Measurements from ENCODE around the gene SLC50A1.
"Not testable (repeated sequence)": the region's sequence is repeated elsewhere in the genome, so short reads cannot be mapped to it uniquely, and the experiment has no call there.

The SLC50A1 gene

DNA sequence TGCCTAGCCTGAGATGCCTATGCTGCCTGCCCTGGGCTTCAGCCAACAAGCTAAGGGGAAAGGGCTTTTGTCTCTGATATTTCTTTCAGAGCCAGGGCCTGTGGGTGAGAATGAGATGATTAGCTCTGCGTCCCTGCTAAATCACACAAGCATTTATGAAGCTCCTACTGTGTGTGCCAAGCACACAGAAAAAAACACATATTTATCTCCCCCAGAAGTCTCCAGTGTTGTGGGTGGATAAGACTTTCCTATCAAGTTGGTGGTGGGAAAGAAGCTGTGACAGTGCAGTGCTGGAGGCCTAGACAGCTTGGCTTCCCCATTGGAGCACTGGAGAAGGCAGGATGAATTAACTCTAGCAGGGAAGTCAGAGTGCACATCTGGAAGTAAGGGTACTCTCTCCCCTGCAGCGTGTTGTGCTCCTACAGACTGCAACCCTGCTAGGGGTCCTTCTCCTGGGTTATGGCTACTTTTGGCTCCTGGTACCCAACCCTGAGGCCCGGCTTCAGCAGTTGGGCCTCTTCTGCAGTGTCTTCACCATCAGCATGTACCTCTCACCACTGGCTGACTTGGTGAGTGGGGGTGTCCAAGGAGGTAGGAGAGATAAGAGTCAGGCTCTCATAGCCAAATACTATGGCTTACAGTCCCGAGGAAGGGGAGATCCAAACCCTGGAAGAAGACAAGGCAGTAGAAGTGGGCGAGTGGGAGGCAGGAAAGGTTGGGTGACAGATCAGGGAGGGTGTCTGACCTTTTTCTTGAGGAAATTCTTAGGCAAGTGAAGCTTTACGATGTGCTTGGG is 1.7 kb downstream of the SLC50A1 start:
- no peaks in the 10 kb centered on the region for H3K27me3 Mint-ChIP-seq
- H3K36me3 Mint-ChIP-seq (ENCODE audit: low read depth): peaks cover 21% of the 10 kb centered on the region
- H3K4me1 Mint-ChIP-seq: peaks cover 47% of the 10 kb centered on the region
- H3K4me3 Mint-ChIP-seq: peak overlapping the region; percentile 99
- ATAC-seq (no peak), DNase-seq (no peak)
- H3K9me3 Mint-ChIP-seq: no peaks in the 10 kb centered on the region
- H3K27ac Mint-ChIP-seq: peak overlapping the region; percentile 100

DNA sequence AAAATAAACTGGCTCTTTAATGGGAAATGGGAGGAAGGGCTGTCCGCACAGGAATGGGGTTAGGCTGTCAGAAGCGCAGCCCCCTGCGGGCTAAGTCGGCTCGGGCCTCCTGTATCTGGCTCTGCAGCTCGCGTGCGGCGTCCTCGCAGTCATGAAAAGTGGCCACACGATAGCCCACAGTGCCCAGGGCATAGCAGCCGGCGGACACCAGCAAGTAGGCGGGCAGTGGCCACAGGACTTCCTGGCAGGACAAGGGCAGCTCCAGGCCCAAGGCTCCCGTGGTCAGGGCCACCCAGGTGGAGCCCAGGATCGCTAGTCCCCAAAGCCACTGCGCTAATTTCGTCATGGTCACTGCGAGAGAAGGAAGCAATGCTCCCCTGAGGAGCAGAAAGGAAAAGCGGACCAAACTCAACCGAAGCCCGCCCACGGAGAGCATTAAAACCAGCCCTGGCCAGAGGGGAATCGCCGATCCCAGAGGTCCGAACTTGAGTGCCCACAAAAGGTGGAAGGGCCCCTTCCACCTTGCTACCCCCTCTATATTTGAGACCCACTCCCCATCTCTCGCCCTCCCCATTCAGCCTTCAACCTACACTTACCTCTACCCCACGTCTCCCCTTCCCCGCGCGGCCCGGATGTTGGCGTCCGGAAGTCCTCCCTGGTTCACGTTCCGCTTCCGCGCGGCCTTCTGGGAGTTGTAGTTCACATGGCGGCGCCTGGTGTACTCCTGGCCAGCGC is 4.4 kb downstream of the SLC50A1 start, which contains the start of gene DPM3:
Gene DPM3, minus strand, starts transcription at position 637 of the 735 bp plus-strand sequence. Its CDS starts 291 bp downstream, at position 346.
- Mint-ChIP-seq H3K4me1 (peaks cover 41% of the 10 kb centered on the region), H3K27me3 (no peaks in the 10 kb centered on the region), H3K4me3 (peak within 1 kb of the TSS; percentile 99), H3K27ac (peak within 1 kb of the TSS; percentile 91), H3K9me3 (no peaks in the 10 kb centered on the region), H3K36me3 (ENCODE audit: low read depth) (peaks cover 21% of the 10 kb centered on the region)
- DNase-seq (peak; percentile 93), ATAC-seq (peak; percentile 75)

DNA sequence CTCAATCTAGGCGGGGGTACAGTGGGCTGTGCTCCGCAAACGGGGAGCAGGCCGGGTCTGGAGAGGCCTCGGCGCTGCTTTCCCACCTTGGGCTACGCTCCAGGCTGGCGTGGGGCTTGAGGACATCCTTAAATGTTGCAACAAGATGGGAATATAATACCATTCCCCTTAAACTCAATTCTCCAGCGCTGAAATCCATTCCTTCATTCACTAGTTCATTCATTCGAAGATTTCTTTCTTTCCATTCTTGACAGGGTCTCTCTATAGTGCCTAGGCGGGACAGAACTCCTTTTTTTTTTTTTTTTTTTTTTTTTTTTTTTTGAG is 4.9 kb downstream of the SLC50A1 start:
- Mint-ChIP-seq H3K27ac (peak overlapping the region; percentile 91), H3K27me3 (peaks cover 2% of the 10 kb centered on the region), H3K4me3 (peak overlapping the region; percentile 99), H3K9me3 (no peaks in the 10 kb centered on the region), H3K36me3 (ENCODE audit: low read depth) (peaks cover 21% of the 10 kb centered on the region), H3K4me1 (peaks cover 36% of the 10 kb centered on the region)
- DNase-seq (no peak), ATAC-seq (no peak)

DNA sequence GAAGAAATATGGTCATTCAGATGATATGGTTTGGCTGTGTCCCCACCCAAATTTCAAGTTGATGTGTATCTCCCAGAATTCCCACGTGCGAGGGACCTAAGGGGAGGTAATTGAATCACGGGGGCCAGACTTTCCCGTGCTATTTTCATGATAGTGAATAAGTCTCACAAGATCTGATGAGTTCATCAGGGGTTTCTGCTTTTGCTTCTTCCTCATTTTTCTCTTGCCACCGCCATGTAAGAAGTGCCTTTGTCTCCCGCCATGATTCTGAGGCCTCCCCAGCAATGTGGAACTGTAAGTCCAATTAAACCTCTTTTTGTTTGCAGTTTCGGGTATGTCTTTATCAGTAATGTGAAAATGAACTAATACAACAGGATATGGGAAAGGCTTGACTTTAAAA is 6.1 kb downstream of the SLC50A1 start:
- H3K4me1 Mint-ChIP-seq: peaks cover 32% of the 10 kb centered on the region
- H3K9me3 Mint-ChIP-seq: no peaks in the 10 kb centered on the region
- H3K27me3 Mint-ChIP-seq: peaks cover 2% of the 10 kb centered on the region
- ATAC-seq (no peak), DNase-seq (no peak)
- H3K36me3 Mint-ChIP-seq (ENCODE audit: low read depth): peaks cover 21% of the 10 kb centered on the region
- H3K27ac Mint-ChIP-seq: no peak overlapping the region
- no peak overlapping the region for H3K4me3 Mint-ChIP-seq

DNA sequence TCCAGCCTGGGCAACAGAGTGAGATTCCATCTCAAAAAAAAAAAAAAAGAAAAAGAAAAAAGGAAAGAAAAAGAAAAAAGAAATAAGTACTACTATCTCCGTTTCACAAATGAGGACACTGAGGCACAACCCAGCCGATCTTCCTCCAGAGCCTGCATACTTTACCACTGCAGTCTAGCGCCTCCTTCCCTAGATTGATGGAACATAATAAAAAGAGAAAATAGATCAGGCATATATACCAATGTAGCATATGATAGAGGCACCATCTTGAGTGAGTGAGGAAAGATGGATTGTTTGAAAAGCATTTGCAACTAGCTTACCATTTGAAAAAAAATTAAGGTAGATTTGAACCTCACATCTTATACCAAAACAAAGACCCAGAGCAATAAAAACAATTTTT is 9.8 kb downstream of the SLC50A1 start:
- Mint-ChIP-seq H3K4me3 (no peak overlapping the region), H3K4me1 (peaks cover 16% of the 10 kb centered on the region), H3K27me3 (peaks cover 7% of the 10 kb centered on the region), H3K27ac (no peak overlapping the region), H3K36me3 (ENCODE audit: low read depth) (no peaks in the 10 kb centered on the region), H3K9me3 (no peaks in the 10 kb centered on the region)
- ATAC-seq (no peak), DNase-seq (no peak)

DNA sequence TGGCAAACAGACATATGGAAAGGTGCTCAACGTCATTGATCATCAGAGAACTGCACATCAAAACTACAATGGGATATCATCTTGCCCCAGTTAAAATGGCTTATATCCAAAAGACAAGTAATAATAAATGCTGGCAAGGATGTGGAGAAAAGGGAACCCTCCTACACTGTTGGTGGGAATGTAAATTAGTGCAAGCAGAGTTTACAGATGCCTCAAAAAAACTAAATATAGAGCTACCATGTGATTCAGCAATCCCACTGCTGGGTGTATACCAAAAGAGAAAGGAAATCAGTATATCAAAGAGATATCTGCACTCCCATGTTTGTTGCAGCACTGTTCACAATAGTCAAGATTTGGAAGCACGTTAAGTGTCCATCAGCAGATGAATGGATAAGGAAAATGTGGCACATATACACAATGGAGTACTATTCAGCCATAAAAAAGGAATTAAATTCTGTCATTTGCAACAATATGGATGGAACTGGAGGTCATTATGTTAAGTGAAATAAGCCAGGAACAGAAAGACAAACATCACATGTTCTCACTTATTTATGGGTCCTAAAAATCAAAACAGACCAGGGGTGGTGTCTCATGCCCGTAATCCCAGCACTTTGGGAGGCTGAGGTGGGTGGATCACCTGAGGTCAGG is 20.5 kb downstream of the SLC50A1 start:
- not testable (repeated sequence) for H3K4me1 Mint-ChIP-seq; DNase-seq; H3K4me3 Mint-ChIP-seq; ATAC-seq; H3K36me3 Mint-ChIP-seq (ENCODE audit: low read depth); H3K27ac Mint-ChIP-seq; H3K27me3 Mint-ChIP-seq; H3K9me3 Mint-ChIP-seq

DNA sequence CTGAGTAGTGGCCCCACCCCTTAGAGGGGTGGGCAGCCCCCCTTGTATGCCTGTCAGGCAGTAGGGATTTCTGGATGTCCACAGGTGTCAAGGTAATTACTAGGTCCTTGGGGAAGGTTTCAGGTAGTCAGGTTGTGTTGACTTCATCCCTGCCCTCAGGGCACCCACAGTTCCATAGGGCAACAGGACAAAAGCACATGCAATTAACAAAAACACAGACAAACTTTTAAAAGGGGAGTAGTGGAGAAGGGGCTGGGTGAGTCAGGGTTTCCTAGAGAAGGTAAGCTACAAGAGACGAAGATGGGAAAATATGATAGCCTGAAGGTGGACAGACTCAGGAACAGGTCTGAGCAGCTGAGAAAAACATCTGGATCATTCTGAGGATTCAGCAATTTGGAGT is 23.3 kb downstream of the SLC50A1 start:
- Mint-ChIP-seq H3K4me3 (no peak overlapping the region), H3K9me3 (no peaks in the 10 kb centered on the region), H3K27me3 (no peaks in the 10 kb centered on the region), H3K27ac (no peak overlapping the region), H3K4me1 (no peaks in the 10 kb centered on the region), H3K36me3 (ENCODE audit: low read depth) (no peaks in the 10 kb centered on the region)
- ATAC-seq (no peak), DNase-seq (no peak)

DNA sequence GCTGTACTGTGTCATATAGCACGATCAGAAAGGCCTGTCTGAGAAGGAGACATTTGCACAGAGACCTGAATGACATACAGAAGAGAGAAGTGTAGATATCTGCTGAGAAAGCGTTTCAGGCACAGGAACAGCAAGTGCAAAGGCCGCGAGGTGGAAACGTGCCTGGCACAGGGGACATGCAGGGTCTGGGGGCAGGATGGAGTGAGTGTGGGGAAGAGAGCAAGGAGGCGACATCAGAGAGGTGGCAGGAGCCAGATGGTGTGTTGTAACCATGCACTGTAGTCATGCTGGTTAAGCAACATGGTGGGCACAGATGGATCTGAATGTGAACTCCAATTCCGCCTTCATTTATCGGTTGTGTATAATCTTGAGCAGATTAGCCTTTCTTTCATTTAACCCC is 24.5 kb downstream of the SLC50A1 start:
- Mint-ChIP-seq H3K36me3 (ENCODE audit: low read depth) (no peaks in the 10 kb centered on the region), H3K27ac (no peak overlapping the region)
- ATAC-seq: no peak

GRCh38 chr1:155162631-155163030 is 27.0 kb downstream of the SLC50A1 start:
- H3K27ac Mint-ChIP-seq; H3K4me3 Mint-ChIP-seq; DNase-seq; H3K27me3 Mint-ChIP-seq; ATAC-seq; H3K36me3 Mint-ChIP-seq (ENCODE audit: low read depth); H3K9me3 Mint-ChIP-seq; H3K4me1 Mint-ChIP-seq: not testable (repeated sequence)

More for the DNA sequence above, 24.5 kb downstream of the SLC50A1 start:
- H3K27me3 Mint-ChIP-seq: no peaks in the 10 kb centered on the region
- no peak for DNase-seq
- H3K4me1 Mint-ChIP-seq: no peaks in the 10 kb centered on the region
- H3K9me3 Mint-ChIP-seq: no peaks in the 10 kb centered on the region
- H3K4me3 Mint-ChIP-seq: no peak overlapping the region

DNA sequence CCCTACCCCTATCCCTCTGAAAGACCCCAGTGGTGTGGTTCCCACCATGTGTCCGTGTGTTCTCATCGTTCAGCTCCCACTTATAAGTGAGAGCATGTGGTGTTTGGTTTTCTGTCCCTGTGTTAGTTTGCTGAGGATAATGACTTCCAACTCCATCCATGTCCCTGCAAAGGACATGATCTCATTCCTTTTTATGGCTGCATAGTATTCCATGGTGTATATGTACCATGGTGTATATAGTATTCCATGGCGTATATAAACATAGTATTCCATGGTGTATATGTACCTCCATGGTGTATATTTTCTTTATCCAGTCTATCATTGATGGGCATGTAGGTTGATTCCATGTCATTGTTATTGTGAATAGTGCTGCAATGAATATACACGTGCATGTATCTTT is 28.1 kb downstream of the SLC50A1 start:
- H3K27ac Mint-ChIP-seq, H3K4me3 Mint-ChIP-seq, H3K27me3 Mint-ChIP-seq: not testable (repeated sequence)

DNA sequence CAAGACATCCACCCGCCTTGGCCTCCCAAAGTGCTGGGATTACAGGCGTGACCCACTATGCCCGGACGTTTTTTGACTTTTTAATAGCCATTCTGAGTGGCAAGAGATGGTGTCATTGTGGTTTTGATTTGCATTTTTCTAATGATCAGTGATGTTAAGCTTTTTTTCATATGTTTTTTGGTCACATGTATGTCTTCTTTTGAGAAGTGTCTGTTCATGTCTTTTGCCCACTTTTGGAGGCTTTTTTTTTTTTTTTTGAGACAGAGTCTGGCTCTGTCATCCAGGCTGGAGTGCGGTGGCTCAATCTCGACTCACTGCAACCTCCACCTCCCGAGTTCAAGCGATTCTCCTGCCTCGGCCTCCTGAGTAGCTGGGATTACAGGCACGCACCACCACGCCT is 29.0 kb downstream of the SLC50A1 start:
- not testable (repeated sequence) for H3K27me3 Mint-ChIP-seq; H3K9me3 Mint-ChIP-seq; H3K36me3 Mint-ChIP-seq (ENCODE audit: low read depth); ATAC-seq; H3K27ac Mint-ChIP-seq; H3K4me3 Mint-ChIP-seq; DNase-seq; H3K4me1 Mint-ChIP-seq

More for the DNA sequence above, 28.1 kb downstream of the SLC50A1 start:
- not testable (repeated sequence) for H3K4me1 Mint-ChIP-seq; H3K36me3 Mint-ChIP-seq (ENCODE audit: low read depth); DNase-seq; H3K9me3 Mint-ChIP-seq; ATAC-seq

DNA sequence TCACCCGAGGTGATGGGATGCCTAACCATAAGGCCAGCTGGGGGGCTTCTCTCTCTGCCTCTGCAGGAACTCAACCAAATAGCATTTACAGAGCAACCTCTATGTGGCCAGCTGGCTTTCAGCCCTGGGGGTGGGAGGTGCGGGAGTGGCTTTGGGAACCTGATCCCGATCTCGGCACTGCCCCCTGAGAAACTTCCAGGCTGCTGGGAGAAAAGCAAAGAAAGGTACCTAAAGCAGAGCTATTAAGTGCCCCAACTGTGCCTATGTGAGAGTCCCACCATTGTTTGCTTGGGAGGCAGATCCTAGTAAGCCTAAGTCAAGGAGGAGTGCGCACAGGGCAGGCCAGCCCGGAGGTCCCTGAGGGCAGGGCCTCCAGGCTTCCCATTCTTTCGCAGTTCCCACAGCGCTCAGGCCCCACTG is 30.4 kb downstream of the SLC50A1 start:
- Mint-ChIP-seq H3K4me3 (no peak overlapping the region), H3K36me3 (ENCODE audit: low read depth) (peaks cover 17% of the 10 kb centered on the region), H3K4me1 (peaks cover 10% of the 10 kb centered on the region), H3K27ac (no peak overlapping the region), H3K27me3 (no peaks in the 10 kb centered on the region), H3K9me3 (no peaks in the 10 kb centered on the region)
- no peak for ATAC-seq
- no peak for DNase-seq

- H3K27ac Mint-ChIP-seq: no peak overlapping the region
- peaks cover 18% of the 10 kb centered on the region for H3K36me3 Mint-ChIP-seq (ENCODE audit: low read depth)
- H3K4me3 Mint-ChIP-seq: no peak overlapping the region
- no peaks in the 10 kb centered on the region for H3K9me3 Mint-ChIP-seq
- H3K4me1 Mint-ChIP-seq: peaks cover 15% of the 10 kb centered on the region
- no peaks in the 10 kb centered on the region for H3K27me3 Mint-ChIP-seq
- ATAC-seq (no peak), DNase-seq (no peak)
These were observed 31.0 kb downstream of the SLC50A1 start for GRCh38 chr1:155166471-155167165.

Measured in activated naive CD8-positive, alpha-beta T cell treated with anti-CD3 and anti-CD28 coated beads, Interleukin-2, amount 50 U/mL, for 24 hours (primary cell).